CD14-positive monocyte (primary cell): Measurements from ENCODE around the gene PHPT1. TPM values are rescaled to one million over a fixed set of nuclear protein-coding genes. Genes with fewer than 3 reads are reported as not detected.

Experiments
- DNase-seq, 3 donors: peaks; one replicate each; pipeline ENCODE4 v3.0.0-alpha.2; 2011 to 2022
- H2AFZ ChIP-seq: 2 replicates; pipeline ENCODE4 v1.6.0; 2012; ENCODE audit warnings: mild to moderate bottlenecking, low read depth, low read length, inconsistent platforms; ENCODE audit not compliant: insufficient read depth, poor library complexity, severe bottlenecking
- H3K27ac ChIP-seq, 2 donors: 1 replicate in 1 of 2; 2 replicates in 1 of 2; pipeline ENCODE4 v1.5.1; 2012 to 2013; ENCODE audit warnings: low read length in 2 of 2, control low read depth in 1 of 2, inconsistent platforms in 1 of 2, low read depth in 1 of 2, mild to moderate bottlenecking in 1 of 2
- H3K27me3 ChIP-seq, 2 donors: one replicate each; pipeline versions ENCODE4 v1.6.0 to v1.6.1; 2011 to 2013; ENCODE audit warnings: low read length in 2 of 2; ENCODE audit not compliant: control insufficient read depth in 2 of 2, insufficient read depth in 2 of 2
- H3K36me3 ChIP-seq, 2 donors: replicated peaks in 1 of 2; 1 replicate in 1 of 2; 2 replicates in 1 of 2; pipeline versions ENCODE4 v1.5.1 to v1.6.1; 2012 to 2013; ENCODE audit warnings: low read length in 2 of 2, control low read depth in 1 of 2, inconsistent platforms in 1 of 2, mild to moderate bottlenecking in 1 of 2; ENCODE audit not compliant: insufficient read depth in 2 of 2, control insufficient read depth in 1 of 2
- H3K4me1 ChIP-seq, 2 donors: 1 replicate in 1 of 2; 2 replicates in 1 of 2; pipeline versions ENCODE4 v1.5.1 to v1.6.1; 2012 to 2013; ENCODE audit warnings: low read length in 2 of 2, control low read depth in 1 of 2, inconsistent platforms in 1 of 2, mild to moderate bottlenecking in 1 of 2, moderate library complexity in 1 of 2; ENCODE audit not compliant: insufficient read depth in 2 of 2, control insufficient read depth in 1 of 2
- H3K4me2 ChIP-seq: replicated peaks from 2 replicates; pipeline ENCODE3; 2012; ENCODE audit warnings: low read length, moderate library complexity, mild to moderate bottlenecking; ENCODE audit not compliant: poor library complexity, severe bottlenecking; ENCODE audit errors: extremely low read depth
- H3K4me3 ChIP-seq, 3 experiments: fragments of 200-600 bp in 1 of 3; sonication (generic) in 1 of 3; replicated peaks in 1 of 3; 1 replicate in 2 of 3; 2 replicates in 1 of 3; pipeline ENCODE4 v1.5.1; 2011 to 2013; ENCODE audit warnings: low read length in 3 of 3, mild to moderate bottlenecking in 3 of 3, control low read depth in 2 of 3, low read depth in 2 of 3, inconsistent platforms in 1 of 3, moderate library complexity in 1 of 3
- H3K79me2 ChIP-seq: 2 replicates; pipeline ENCODE4 v1.6.0; 2012; ENCODE audit warnings: mild to moderate bottlenecking, control low read depth, inconsistent platforms, low read length, moderate library complexity; ENCODE audit not compliant: insufficient read depth
- H3K9ac ChIP-seq: 2 replicates; pipeline ENCODE4 v1.6.0; 2017; ENCODE audit warnings: low read length, mild to moderate bottlenecking; ENCODE audit not compliant: insufficient read depth, poor library complexity, severe bottlenecking
- H3K9me3 ChIP-seq, 2 donors: replicated peaks in 1 of 2; 1 replicate in 1 of 2; 2 replicates in 1 of 2; pipeline versions ENCODE4 v1.5.1 to v1.6.1; 2012 to 2013; ENCODE audit warnings: low read length in 2 of 2, control low read depth in 1 of 2; ENCODE audit not compliant: control insufficient read depth in 1 of 2, insufficient read depth in 1 of 2
- H4K20me1 ChIP-seq: 2 replicates; pipeline ENCODE4 v1.6.0; 2012; ENCODE audit warnings: mild to moderate bottlenecking, low read length, control low read depth, moderate library complexity; ENCODE audit not compliant: insufficient read depth
- H3K27ac Mint-ChIP-seq, 7 donors: one replicate each; pipeline ENCODE4 v1.8.0; 2020; ENCODE audit warnings: mild to moderate bottlenecking in 7 of 7, mixed read lengths in 7 of 7, moderate library complexity in 6 of 7, inconsistent platforms in 2 of 7
- H3K27me3 Mint-ChIP-seq, 3 donors: one replicate each; pipeline ENCODE4 v1.8.0; 2021 to 2022; ENCODE audit warnings: low read depth in 3 of 3, mild to moderate bottlenecking in 3 of 3, mixed read lengths in 3 of 3, moderate library complexity in 3 of 3, inconsistent platforms in 1 of 3
- H3K36me3 Mint-ChIP-seq, 2 donors: one replicate each; pipeline ENCODE4 v1.8.0; 2020; ENCODE audit warnings: mixed read lengths in 2 of 2, inconsistent platforms in 1 of 2, mild to moderate bottlenecking in 1 of 2
- H3K4me1 Mint-ChIP-seq: one replicate; pipeline ENCODE4 v1.8.0; 2020; ENCODE audit warnings: mild to moderate bottlenecking, mixed read lengths
- H3K4me3 Mint-ChIP-seq, 2 donors: one replicate each; pipeline ENCODE4 v1.8.0; 2020; ENCODE audit warnings: mild to moderate bottlenecking in 2 of 2, mixed read lengths in 2 of 2, moderate library complexity in 1 of 2
- H3K9me3 Mint-ChIP-seq, 7 donors: one replicate each; pipeline ENCODE4 v1.8.0; 2020 to 2022; ENCODE audit warnings: mixed read lengths in 7 of 7, mild to moderate bottlenecking in 6 of 7, moderate library complexity in 6 of 7, inconsistent platforms in 2 of 7
- CTCF ChIP-seq: fragments of 200-600 bp; IDR thresholded peaks from one replicate; pipeline ENCODE4 v1.8.0; 2022; ENCODE audit warnings: antibody characterized with exemption, mild to moderate bottlenecking
- WGBS: methylation state at CpG from one replicate; pipeline ENCODE4 v1.1.5; 2013; ENCODE audit warnings: missing lambda C conversion rate; ENCODE audit not compliant: insufficient coverage; 5-methylcytosine and 5-hydroxymethylcytosine counted together
- intact Hi-C, 2 donors: fragments of 100-400 bp; cut with micrococcal nuclease; formaldehyde crosslinking; loops; one replicate each; pipeline versions ENCODE4 v1.15.0 to v1.15.1; 2023
- polyA plus RNA-seq, 3 donors: library from polyadenylated mRNA; depleted of rRNA in 1 of 3; unstranded in 2 of 3; stranded (reverse) in 1 of 3; fragments of 300-500 nt in 2 of 3; fragments of >200 nt in 1 of 3; fragmentation: Illumina TruSeq in 2 of 3; gene quantifications; 1 replicate in 2 of 3; 2 replicates in 1 of 3; pipeline ENCODE4 v1.2.3, GENCODE V29; 2012 to 2021

Gene PHPT1
- polyA plus RNA-seq, 3 donors = 70.0 to 163 (median 94.3) TPM

DNA sequence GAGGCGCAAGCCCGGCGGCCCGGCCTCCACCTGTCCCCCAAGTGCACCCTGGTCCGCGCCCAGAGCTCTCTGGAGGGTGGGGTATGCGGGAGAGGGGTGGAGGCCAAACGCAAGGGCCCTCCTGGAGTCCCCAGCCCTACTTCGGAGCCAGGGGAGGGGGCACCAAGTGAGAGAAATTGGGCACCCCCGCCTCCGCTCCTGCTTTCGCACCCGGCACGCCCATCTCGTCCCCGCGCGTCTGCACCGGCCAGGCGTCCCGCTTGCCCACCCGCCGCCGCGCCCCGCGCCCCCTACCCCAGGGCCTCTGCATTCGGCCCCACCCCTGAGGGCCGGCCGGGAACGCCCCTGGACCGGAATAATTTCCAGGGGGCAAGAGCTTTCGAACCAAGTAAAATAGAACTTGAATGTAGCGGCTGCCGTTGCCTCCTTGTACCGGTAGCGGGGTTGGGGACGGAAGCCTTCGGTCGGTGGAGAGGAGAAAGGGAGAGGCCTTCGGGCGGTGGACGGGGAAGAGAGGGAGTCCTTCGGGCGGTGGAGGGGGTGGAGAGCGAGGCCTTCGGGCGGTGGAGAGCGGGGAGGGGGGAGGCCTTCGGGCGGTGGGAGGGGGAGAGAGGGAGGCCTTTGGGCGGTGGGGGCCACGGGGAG is 694 bp upstream of the PHPT1 start:
- peak overlapping the region; percentile 68 for H2AFZ ChIP-seq
- H3K4me2 ChIP-seq = peak overlapping the region; percentile 99
- Mint-ChIP-seq H3K4me1 (peaks cover 22% of the 10 kb centered on the region), H3K36me3 (peaks cover 0 to 9% of the 10 kb centered on the region in 2 donors), H3K27me3 (peaks cover 29 to 41% (median 30%) of the 10 kb centered on the region in 3 donors), H3K4me3 (peak overlapping the region; percentile 92 to 97), H3K27ac (peak overlapping the region in 4 of 7 donors; percentile 49 to 97 (median 90)), H3K9me3 (peaks cover 0 to 15% (median 10%) of the 10 kb centered on the region in 7 donors)
- peaks cover 0 to 5% of the 10 kb centered on the region in 2 donors for H3K9me3 ChIP-seq
- intact Hi-C loops = loop anchor here (2.0 to 10.0 kb wide), 5 partner anchors 38 to 104 kb away; partner anchors contain the start of genes TRAF2 (in 2 of the 2), C8G (in 1 of the 2), FBXW5 (in 1 of the 2) and LCN12 (in 1 of the 2)
- DNase-seq = peak in 2 of 3 donors; percentile 15 to 28
- H3K9ac ChIP-seq = peak overlapping the region; percentile 56
- TF ChIP-seq CTCF = no peak
- H3K36me3 ChIP-seq = peaks cover 0 to 5% of the 10 kb centered on the region in 2 donors
- no peaks in the 10 kb centered on the region for H3K79me2 ChIP-seq
- H4K20me1 ChIP-seq = peaks cover 9% of the 10 kb centered on the region
- peaks cover 12 to 31% of the 10 kb centered on the region in 2 donors for H3K27me3 ChIP-seq
- peaks cover 22 to 42% of the 10 kb centered on the region in 2 donors for H3K4me1 ChIP-seq
- WGBS = under 1% methylated on average over 38 of the region's 53 CpGs
- H3K4me3 ChIP-seq = peak overlapping the region; percentile 74 to 93 (median 76)
- peak overlapping the region; percentile 31 to 73 for H3K27ac ChIP-seq

DNA sequence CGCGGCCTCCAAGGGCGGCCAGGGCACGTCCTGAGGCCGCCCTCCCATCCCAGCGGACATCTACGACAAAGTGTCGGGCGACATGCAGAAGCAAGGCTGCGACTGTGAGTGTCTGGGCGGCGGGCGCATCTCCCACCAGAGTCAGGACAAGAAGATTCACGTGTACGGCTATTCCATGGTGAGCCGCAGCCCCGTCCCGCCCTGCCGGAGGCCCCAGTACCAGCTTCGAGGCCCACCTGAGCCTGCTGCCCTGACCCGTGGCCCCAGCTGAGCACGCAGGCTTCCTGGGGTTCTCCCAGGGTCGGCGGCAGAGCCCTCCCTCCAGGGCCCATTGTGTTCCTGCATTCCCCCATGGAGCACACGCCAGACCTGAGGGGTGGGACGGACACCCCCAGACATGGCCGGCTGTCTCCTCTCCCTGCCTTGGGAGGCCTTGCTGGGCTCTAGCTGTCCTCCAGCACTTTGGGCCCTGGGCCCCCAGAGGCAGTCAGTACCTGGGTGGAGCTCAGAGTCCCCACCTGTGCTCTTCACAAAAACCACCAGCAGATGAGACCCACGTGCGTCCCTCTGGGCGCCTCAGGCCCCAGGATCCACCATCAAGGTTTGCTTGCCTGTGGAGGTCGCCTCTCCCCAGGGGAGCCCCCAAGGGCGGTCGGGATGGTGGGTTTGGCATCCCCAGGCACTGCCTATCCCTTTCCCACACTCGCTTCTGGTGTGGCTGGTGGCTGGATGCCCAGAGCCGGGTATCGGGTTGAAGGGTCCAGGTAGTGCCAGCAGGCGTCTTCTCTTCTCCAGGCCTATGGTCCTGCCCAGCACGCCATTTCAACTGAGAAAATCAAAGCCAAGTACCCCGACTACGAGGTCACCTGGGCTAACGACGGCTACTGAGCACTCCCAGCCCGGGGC is 1.0 kb downstream of the PHPT1 start:
- peaks cover 20% of the 10 kb centered on the region for H3K4me1 Mint-ChIP-seq

More for the DNA sequence above, 1.0 kb downstream of the PHPT1 start:
- Mint-ChIP-seq H3K4me3 (peak overlapping the region; percentile 92 to 97), H3K36me3 (peaks cover 0 to 9% of the 10 kb centered on the region in 2 donors), H3K27me3 (peaks cover 19 to 27% (median 20%) of the 10 kb centered on the region in 3 donors), H3K9me3 (peaks cover 0 to 10% (median 7%) of the 10 kb centered on the region in 7 donors), H3K27ac (peak overlapping the region; percentile 63 to 97 (median 82))
- DNase-seq = no peak
- intact Hi-C loops = loop anchor here (2.0 to 10.0 kb wide), 5 partner anchors 37 to 102 kb away; partner anchors contain the start of genes TRAF2 (in 2 of the 2), C8G (in 1 of the 2), FBXW5 (in 1 of the 2) and LCN12 (in 1 of the 2)
- Histone ChIP-seq H3K9ac (peak overlapping the region; percentile 56), H3K36me3 (peaks cover 0 to 5% of the 10 kb centered on the region in 2 donors), H3K4me2 (peak overlapping the region; percentile 99), H3K79me2 (no peaks in the 10 kb centered on the region), H4K20me1 (peaks cover 9% of the 10 kb centered on the region), H3K9me3 (peaks cover 0 to 5% of the 10 kb centered on the region in 2 donors), H3K27me3 (peaks cover 10 to 19% of the 10 kb centered on the region in 2 donors), H2AFZ (peak overlapping the region; percentile 68), H3K27ac (peak overlapping the region in 1 of 2 donors; percentile 49), H3K4me1 (peaks cover 21 to 34% of the 10 kb centered on the region in 2 donors), H3K4me3 (peak overlapping the region; percentile 31 to 93 (median 76))
- WGBS = 78% methylated on average over 41 of the region's 43 CpGs
- no peak for TF ChIP-seq CTCF
